SK-N-SH (cell line): ENCODE results near the gene PCDHA7. TPM values are rescaled to one million over a fixed set of nuclear protein-coding genes. Genes with fewer than 3 reads are reported as not detected.
"Not testable (repeated sequence)": the region's sequence is repeated elsewhere in the genome, so short reads cannot be mapped to it uniquely, and the experiment has no call there.

ENCODE experiments used
- CTCF ChIA-PET: fragments of 300-600, 350-600 bp; formaldehyde crosslinking; extraction: SDS; loops from one replicate; lab custom pipeline; 2021; lab: Yijun Ruan, JAX
- POLR2A ChIA-PET: fragments of 350-600 bp; sonication (Branson Sonifier 250); formaldehyde crosslinking; extraction: SDS; loops from one replicate; lab custom pipeline; 2020; ENCODE audit warnings: antibody characterized with exemption, inconsistent platforms; lab: Yijun Ruan, JAX
- DNase-seq: peaks from one replicate; pipeline ENCODE4 v3.0.0; 2012
- H2AFZ ChIP-seq: fragments of 200-600 bp; sonication (generic); 2 replicates; pipeline ENCODE4 v1.8.1; 2016; ENCODE audit warnings: antibody characterized with exemption, mild to moderate bottlenecking, low read depth
- H3F3A ChIP-seq: fragments of 200-600 bp; sonication (generic); replicated peaks from 2 replicates; pipeline ENCODE3; 2016; ENCODE audit warnings: antibody characterized with exemption, mild to moderate bottlenecking; ENCODE audit not compliant: insufficient read depth
- H3K27ac ChIP-seq, 2 experiments: fragments of 200-500 bp in 1 of 2; fragments of 200-600 bp in 1 of 2; sonication (Bioruptor generic) in 1 of 2; sonication (generic), shearing (Covaris generic) in 1 of 2; 2 replicates each; pipeline versions ENCODE4 v1.5.1 to v1.6.1; 2014 to 2016; ENCODE audit warnings: low read depth in 2 of 2, inconsistent platforms in 1 of 2, low read length in 1 of 2, mild to moderate bottlenecking in 1 of 2, mixed read lengths in 1 of 2
- H3K27me3 ChIP-seq: fragments of 200-600 bp; sonication (generic), shearing (Covaris generic); 2 replicates; pipeline ENCODE4 v1.6.1; 2016; ENCODE audit warnings: mixed run types; ENCODE audit not compliant: insufficient read depth
- H3K36me3 ChIP-seq, 2 experiments: fragments of 200-500 bp in 1 of 2; fragments of 200-600 bp in 1 of 2; sonication (Bioruptor generic) in 1 of 2; sonication (generic) in 1 of 2; replicated peaks in 1 of 2; 2 replicates each; pipeline versions ENCODE3 to v1.5.1; 2014 to 2016; ENCODE audit warnings: low read length in 1 of 2, mild to moderate bottlenecking in 1 of 2; ENCODE audit not compliant: insufficient read depth in 2 of 2, control insufficient read depth in 1 of 2
- H3K4me1 ChIP-seq, 2 experiments: fragments of 200-500 bp in 1 of 2; fragments of 200-600 bp in 1 of 2; sonication (Bioruptor generic) in 1 of 2; sonication (generic), shearing (Covaris generic) in 1 of 2; 2 replicates each; pipeline versions ENCODE4 v1.5.1 to v1.6.1; 2014 to 2016; ENCODE audit warnings: low read depth in 1 of 2, low read length in 1 of 2, mixed run types in 1 of 2; ENCODE audit not compliant: insufficient read depth in 2 of 2, control insufficient read depth in 1 of 2
- H3K4me2 ChIP-seq: fragments of 200-600 bp; sonication (generic), shearing (Covaris generic); 2 replicates; pipeline ENCODE4 v1.6.1; 2017; ENCODE audit warnings: mixed run types
- H3K4me3 ChIP-seq, 2 experiments: fragments of 200-500 bp in 1 of 2; fragments of 200-600 bp in 1 of 2; sonication (Bioruptor generic) in 1 of 2; sonication (generic), shearing (Covaris generic) in 1 of 2; 2 replicates each; pipeline versions ENCODE4 v1.5.1 to v1.8.1; 2014 to 2016; ENCODE audit warnings: low read depth in 2 of 2, inconsistent platforms in 1 of 2, low read length in 1 of 2, mild to moderate bottlenecking in 1 of 2, mixed read lengths in 1 of 2, moderate library complexity in 1 of 2
- H3K79me2 ChIP-seq: fragments of 200-600 bp; sonication (generic); 2 replicates; pipeline ENCODE4 v1.8.1; 2017; ENCODE audit warnings: mild to moderate bottlenecking; ENCODE audit not compliant: insufficient read depth
- H3K9ac ChIP-seq: fragments of 200-600 bp; sonication (generic); 2 replicates; pipeline ENCODE4 v1.6.1; 2017; ENCODE audit warnings: mixed run types
- H3K9me2 ChIP-seq: fragments of 200-600 bp; sonication (generic); 2 replicates; pipeline ENCODE4 v1.6.1; 2017; ENCODE audit warnings: mixed run types
- H3K9me3 ChIP-seq: fragments of 200-600 bp; sonication (generic); 2 replicates; pipeline ENCODE4 v1.6.1; 2017; ENCODE audit warnings: mixed run types, mild to moderate bottlenecking, moderate library complexity
- H4K20me1 ChIP-seq: fragments of 200-600 bp; sonication (generic); 2 replicates; pipeline ENCODE4 v1.6.1; 2017; ENCODE audit warnings: mild to moderate bottlenecking, mixed run types; ENCODE audit not compliant: insufficient read depth
- CTCF ChIP-seq: fragments of 200-600 bp; sonication (generic); IDR thresholded peaks from 2 replicates; pipeline ENCODE4 v1.6.1; 2017; ENCODE audit warnings: antibody characterized with exemption, mild to moderate bottlenecking, moderate library complexity
- NRF1 ChIP-seq: IDR thresholded peaks from 2 replicates; pipeline ENCODE4 v1.6.1; 2012; ENCODE audit warnings: low read depth, mild to moderate bottlenecking, low read length
- WGBS: methylation state at CpG from one replicate; pipeline ENCODE4 v1.1.6; 2017; ENCODE audit warnings: low lambda C conversion rate; 5-methylcytosine and 5-hydroxymethylcytosine counted together
- polyA plus RNA-seq, 3 experiments: library from polyadenylated mRNA; depleted of rRNA; stranded (reverse); fragments of >200 nt; gene quantifications; 2 replicates each; pipeline ENCODE4 v1.2.3, GENCODE V29; 2012

Gene PCDHA7
- polyA plus RNA-seq, 1 of the 3 experiments (the other 2 are of a cell fraction), result 0.15 TPM

GRCh38 chr5:140842798-140843733 is 9.0 kb downstream of the PCDHA7 start (continued):
- TF ChIP-seq CTCF, result no peak
- TF ChIP-seq NRF1, result no peak

DNA sequence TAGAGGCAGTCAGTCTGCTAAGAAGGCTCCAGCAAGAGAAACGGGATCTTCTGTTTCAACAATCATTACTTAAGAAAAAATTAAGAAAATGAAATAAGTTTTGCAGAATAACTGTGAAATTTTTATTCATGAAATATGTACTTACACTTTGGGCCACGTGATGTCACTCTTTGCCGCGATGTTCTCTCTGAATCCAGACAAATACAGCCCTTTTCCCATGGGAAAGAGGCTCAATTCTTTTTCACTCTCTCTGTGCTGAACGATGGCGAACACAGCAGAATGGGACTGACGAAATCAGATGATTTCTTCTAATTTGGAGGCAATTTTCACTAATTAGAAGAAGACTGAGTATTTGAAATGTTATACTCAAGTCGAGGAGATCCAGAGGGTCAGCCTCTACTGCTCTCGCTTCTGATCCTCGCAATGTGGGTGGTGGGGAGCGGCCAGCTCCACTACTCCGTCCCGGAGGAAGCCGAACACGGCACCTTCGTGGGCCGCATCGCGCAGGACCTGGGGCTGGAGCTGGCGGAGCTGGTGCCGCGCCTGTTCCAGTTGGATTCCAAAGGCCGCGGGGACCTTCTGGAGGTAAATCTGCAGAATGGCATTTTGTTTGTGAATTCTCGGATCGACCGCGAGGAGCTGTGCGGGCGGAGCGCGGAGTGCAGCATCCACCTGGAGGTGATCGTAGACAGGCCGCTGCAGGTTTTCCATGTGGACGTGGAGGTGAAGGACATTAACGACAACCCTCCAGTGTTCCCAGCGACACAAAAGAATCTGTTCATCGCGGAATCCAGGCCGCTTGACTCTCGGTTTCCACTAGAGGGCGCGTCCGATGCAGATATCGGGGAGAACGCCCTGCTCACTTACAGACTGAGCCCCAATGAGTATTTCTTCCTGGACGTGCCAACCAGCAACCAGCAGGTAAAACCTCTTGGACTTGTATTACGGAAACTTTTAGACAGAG is 14.4 kb downstream of the PCDHA7 start, which contains the start of gene PCDHA9:
Gene PCDHA9, plus strand, starts transcription at position 244 of the 964 bp plus-strand sequence. Its CDS starts 114 bp downstream, at position 358.
- WGBS, result 75% methylated on average over 33 of the region's 48 CpGs
- CTCF ChIA-PET, result not testable (repeated sequence)

DNA sequence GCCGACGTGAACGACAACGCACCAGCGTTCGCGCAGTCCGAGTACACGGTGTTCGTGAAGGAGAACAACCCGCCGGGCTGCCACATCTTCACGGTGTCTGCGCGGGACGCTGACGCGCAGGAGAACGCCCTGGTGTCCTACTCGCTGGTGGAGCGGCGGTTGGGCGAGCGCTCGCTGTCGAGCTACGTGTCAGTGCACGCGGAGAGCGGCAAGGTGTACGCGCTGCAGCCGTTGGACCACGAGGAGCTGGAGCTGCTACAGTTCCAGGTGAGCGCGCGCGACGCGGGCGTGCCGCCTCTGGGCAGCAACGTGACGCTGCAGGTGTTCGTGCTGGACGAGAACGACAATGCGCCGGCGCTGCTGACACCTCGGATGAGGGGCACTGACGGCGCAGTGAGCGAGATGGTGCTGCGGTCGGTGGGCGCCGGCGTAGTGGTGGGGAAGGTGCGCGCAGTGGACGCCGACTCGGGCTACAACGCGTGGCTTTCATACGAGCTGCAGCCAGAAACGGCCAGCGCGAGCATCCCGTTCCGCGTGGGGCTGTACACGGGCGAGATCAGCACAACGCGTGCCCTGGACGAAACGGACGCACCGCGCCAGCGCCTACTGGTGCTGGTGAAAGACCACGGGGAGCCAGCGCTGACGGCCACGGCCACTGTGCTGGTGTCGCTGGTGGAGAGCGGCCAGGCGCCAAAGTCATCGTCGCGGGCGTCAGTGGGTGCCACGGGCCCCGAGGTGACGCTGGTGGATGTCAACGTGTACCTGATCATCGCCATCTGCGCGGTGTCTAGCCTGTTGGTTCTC is 16.0 kb downstream of the PCDHA7 start:
- H3K4me1 ChIP-seq, H3K9me3 ChIP-seq, H3K9ac ChIP-seq, H3K9me2 ChIP-seq, H3K27ac ChIP-seq, H3K36me3 ChIP-seq, H3K4me3 ChIP-seq, H3K27me3 ChIP-seq, H3K4me2 ChIP-seq, H4K20me1 ChIP-seq, CTCF ChIA-PET, DNase-seq, POLR2A ChIA-PET, H2AFZ ChIP-seq, H3F3A ChIP-seq, H3K79me2 ChIP-seq: not testable (repeated sequence)
- WGBS, result 94% methylated on average over 51 of the region's 101 CpGs

More for the DNA sequence above, 14.4 kb downstream of the PCDHA7 start, which contains the start of gene PCDHA9:
- POLR2A ChIA-PET, H3K79me2 ChIP-seq, H3K36me3 ChIP-seq, H3K27ac ChIP-seq, H3F3A ChIP-seq, H3K9me3 ChIP-seq, H4K20me1 ChIP-seq, H3K4me2 ChIP-seq, H3K27me3 ChIP-seq, H3K9ac ChIP-seq, H2AFZ ChIP-seq, DNase-seq, H3K9me2 ChIP-seq, H3K4me1 ChIP-seq, H3K4me3 ChIP-seq: not testable (repeated sequence)
